HepG2 (cell line): Measurements from ENCODE around the gene MTMR4. TPM values are rescaled to one million over a fixed set of nuclear protein-coding genes. Genes with fewer than 3 reads are reported as not detected.
"Not testable (repeated sequence)": the region's sequence is repeated elsewhere in the genome, so short reads cannot be mapped to it uniquely, and the experiment has no call there.

ENCODE experiments used
- ATAC-seq: fragments of 200-7000 bp; cut with Tn5 transposase; 3 replicates; pipeline ENCODE4 v1.9.1; 2020; ENCODE audit warnings: mild to moderate bottlenecking, moderate library complexity
- BruUV-seq: library from RNA; stranded (reverse); fragments of 400-500 nt; replicated peaks from 2 replicates; lab custom pipeline; 2021; lab: Mats Ljungman, UMichigan
- CTCF ChIA-PET: fragments of 300-600 bp; formaldehyde crosslinking; extraction: SDS; loops from one replicate; lab custom pipeline; 2021; ENCODE audit warnings: low total read pairs, inconsistent platforms, low intra/inter-chr PET ratio; lab: Yijun Ruan, JAX
- POLR2A ChIA-PET: fragments of 350-600 bp; sonication (Branson Sonifier 250); formaldehyde crosslinking; loops from one replicate; lab custom pipeline; 2020; ENCODE audit warnings: antibody characterized with exemption, inconsistent platforms; lab: Yijun Ruan, JAX
- DNase-seq: peaks from one replicate; pipeline ENCODE4 v3.0.0-alpha.2; 2015; ENCODE audit warnings: low spot score
- FAIRE-seq: peaks from 3 replicates; lab custom pipeline; 2011; peaks lifted over from hg19 to GRCh38; lab: Jason Lieb, UNC
- H2AFZ ChIP-seq: one replicate; pipeline ENCODE4 v1.6.1; 2011; ENCODE audit warnings: low read length, inconsistent platforms
- H3K27ac ChIP-seq: fragments of 300-600 bp; 3 replicates; pipeline ENCODE4 v1.8.0; 2011; ENCODE audit warnings: mixed run types, mild to moderate bottlenecking, mixed read lengths, low read length, inconsistent platforms; ENCODE audit not compliant: insufficient read depth; ENCODE audit errors: extremely low read length
- H3K27me3 ChIP-seq, 2 experiments: fragments of 200-600 bp in 1 of 2; 2 replicates in 1 of 2; 3 replicates in 1 of 2; pipeline versions ENCODE4 v1.6.0 to v1.8.0; 2011; ENCODE audit warnings: low read length in 2 of 2, mild to moderate bottlenecking in 2 of 2, moderate library complexity in 2 of 2, inconsistent platforms in 1 of 2; ENCODE audit not compliant: insufficient read depth in 2 of 2, control insufficient read depth in 1 of 2
- H3K36me3 ChIP-seq, 2 experiments: fragments of 200-600 bp in 1 of 2; replicated peaks in 1 of 2; 2 replicates in 1 of 2; 3 replicates in 1 of 2; pipeline versions ENCODE4 v1.5.1 to v1.8.0; 2011; ENCODE audit warnings: low read length in 2 of 2, inconsistent platforms in 1 of 2; ENCODE audit not compliant: insufficient read depth in 2 of 2, control insufficient read depth in 1 of 2
- H3K4me1 ChIP-seq: 2 replicates; pipeline ENCODE4 v1.5.1; 2012; ENCODE audit warnings: low read length, inconsistent platforms; ENCODE audit not compliant: insufficient read depth
- H3K4me2 ChIP-seq: 2 replicates; pipeline ENCODE4 v1.6.0; 2011; ENCODE audit warnings: low read depth, low read length, inconsistent platforms
- H3K4me3 ChIP-seq, 3 experiments: fragments of 200-600 bp in 1 of 3; sonication (generic), shearing (Covaris generic) in 1 of 3; replicated peaks in 1 of 3; 2 replicates each; pipeline ENCODE4 v1.5.1; 2011 to 2016; ENCODE audit warnings: low read length in 3 of 3, inconsistent platforms in 2 of 3, low read depth in 2 of 3, mild to moderate bottlenecking in 2 of 3, control low read depth in 1 of 3, mixed read lengths in 1 of 3; ENCODE audit not compliant: insufficient read depth in 1 of 3
- H3K79me2 ChIP-seq: one replicate; pipeline ENCODE4 v1.6.1; 2011; ENCODE audit warnings: low read length, inconsistent platforms; ENCODE audit not compliant: insufficient read depth
- H3K9ac ChIP-seq: 2 replicates; pipeline ENCODE4 v1.6.0; 2011; ENCODE audit warnings: mild to moderate bottlenecking, low read depth, low read length, inconsistent platforms; ENCODE audit not compliant: insufficient read depth
- H3K9me3 ChIP-seq: 2 replicates; pipeline ENCODE4 v1.5.1; 2012; ENCODE audit warnings: mild to moderate bottlenecking, low read length
- H4K20me1 ChIP-seq: 2 replicates; pipeline ENCODE4 v1.6.0; 2011; ENCODE audit warnings: inconsistent platforms, mild to moderate bottlenecking, low read length, moderate library complexity; ENCODE audit not compliant: insufficient read depth
- GATAD2A ChIP-seq: IDR thresholded peaks from 2 replicates; pipeline ENCODE4 v1.6.1; 2016
- GTF3A ChIP-seq: sonication (generic); formaldehyde crosslinking; conservative IDR thresholded peaks from 2 replicates; pipeline ENCODE4 v1.4.0; 2020; ENCODE audit warnings: mild to moderate bottlenecking, missing genetic modification reagents
- HMGA1 ChIP-seq: sonication (generic); formaldehyde crosslinking; conservative IDR thresholded peaks from 2 replicates; pipeline ENCODE4 v1.4.0; 2020; ENCODE audit warnings: missing genetic modification reagents
- HNRNPLL ChIP-seq: fragments of 200-400 bp; formaldehyde crosslinking; IDR thresholded peaks from 2 replicates; pipeline ENCODE4 v1.6.1; 2017; ENCODE audit warnings: mild to moderate bottlenecking, low read depth, low read length; ENCODE audit not compliant: poor library complexity, severe bottlenecking
- KDM3A ChIP-seq: IDR thresholded peaks from 2 replicates; pipeline ENCODE4 v1.6.1; 2018; ENCODE audit warnings: low read depth, missing compliant biosample characterization
- KLF11 ChIP-seq: IDR thresholded peaks from 2 replicates; pipeline ENCODE4 v1.6.1; 2016; ENCODE audit warnings: missing compliant biosample characterization
- ZIK1 ChIP-seq: sonication (generic); formaldehyde crosslinking; IDR thresholded peaks from 2 replicates; pipeline ENCODE4 v1.5.0; 2020; ENCODE audit warnings: mild to moderate bottlenecking, low read depth, missing genetic modification reagents, borderline replicate concordance
- ZKSCAN8 ChIP-seq: IDR thresholded peaks from 2 replicates; pipeline ENCODE4 v1.6.1; 2016; ENCODE audit warnings: borderline replicate concordance, missing genetic modification reagents, missing compliant biosample characterization
- ZNF326 ChIP-seq: sonication (generic); formaldehyde crosslinking; IDR thresholded peaks from 2 replicates; pipeline ENCODE4 v1.4.0; 2020; ENCODE audit warnings: missing genetic modification reagents, borderline replicate concordance
- ZNF496 ChIP-seq: sonication (generic); formaldehyde crosslinking; IDR thresholded peaks from 2 replicates; pipeline ENCODE4 v1.8.1; 2023; ENCODE audit warnings: mild to moderate bottlenecking, moderate library complexity, missing genetic modification reagents; ENCODE audit not compliant: insufficient replicate concordance
- ZSCAN12 ChIP-seq: sonication (generic); formaldehyde crosslinking; IDR thresholded peaks from 2 replicates; pipeline ENCODE4 v1.9.0; 2021; ENCODE audit warnings: mild to moderate bottlenecking, missing genetic modification reagents
- WGBS: methylation state at CpG from one replicate; pipeline ENCODE4 v1.1.6; 2017; ENCODE audit warnings: low lambda C conversion rate; 5-methylcytosine and 5-hydroxymethylcytosine counted together
- in situ Hi-C: cut with HindIII; loops from 2 replicates; pipeline ENCODE4 v1.10.0; 2017; ENCODE audit warnings: low pct_unique_long_range_greater_than_20kb; ENCODE audit not compliant: extremely low pct_ligation_motif_present
- intact Hi-C: fragments of 100-400 bp; cut with micrococcal nuclease; formaldehyde crosslinking; loops from one replicate; pipeline ENCODE4 v1.10.0; 2022; ENCODE audit not compliant: unreplicated experiment
- polyA plus RNA-seq, 8 experiments: library from polyadenylated mRNA; depleted of rRNA in 3 of 8; stranded (reverse) in 7 of 8; unstranded in 1 of 8; fragments of >200 nt; fragmentation: Illumina TruSeq in 4 of 8; extraction: Trizol in 4 of 8; gene quantifications; 2 replicates each; pipeline versions ENCODE4 v1.2.1 to v1.2.3, GENCODE V29; 2011 to 2016; ENCODE audit warnings: low read depth in 4 of 8, missing spikeins in 1 of 8, mixed read lengths in 1 of 8; ENCODE audit not compliant: insufficient read depth in 1 of 8
- total RNA-seq, 5 experiments: library from RNA; depleted of rRNA; stranded (reverse); fragments of >200 nt; fragmentation: Illumina TruSeq; extraction: Trizol; gene quantifications; 2 replicates each; pipeline ENCODE4 v1.2.3, GENCODE V29; 2016; ENCODE audit warnings: low read depth in 1 of 5

The MTMR4 gene
- total and polyA plus RNA-seq, 2 of the 13 experiments (the other 11 are each of a cell fraction or from before 2014, with no cell fraction given): 62.5 to 65.1 TPM

DNA sequence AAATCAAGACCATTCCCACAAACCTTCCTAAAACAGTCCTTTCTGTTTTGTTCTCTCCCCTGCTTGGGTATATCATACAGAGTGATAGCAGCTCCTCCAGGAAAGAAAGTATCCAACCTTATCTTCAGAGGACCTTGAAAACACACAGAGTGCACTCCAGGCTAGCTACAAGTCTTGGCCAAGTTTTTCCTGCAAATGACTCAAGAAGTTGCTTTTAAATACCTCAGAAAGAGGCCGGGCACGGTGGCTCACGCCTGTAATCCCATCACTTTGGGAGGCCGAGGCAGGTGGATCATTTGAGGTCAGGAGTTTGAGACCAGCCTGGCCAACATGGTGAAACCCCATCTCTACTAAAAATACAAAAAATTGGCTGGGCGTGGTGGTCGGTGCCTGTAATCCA, 11.3 kb downstream of the MTMR4 start:
- H3K27ac ChIP-seq, H3K4me2 ChIP-seq, H2AFZ ChIP-seq, H4K20me1 ChIP-seq, H3K9me3 ChIP-seq, DNase-seq, H3K9ac ChIP-seq, H3K27me3 ChIP-seq, FAIRE-seq, BruUV-seq, intact Hi-C loops, CTCF ChIA-PET, H3K79me2 ChIP-seq, H3K4me3 ChIP-seq, ATAC-seq: not testable (repeated sequence)
- 94% methylated on average over 6 of the region's 6 CpGs for WGBS
- peaks cover 38 to 87% of the 10 kb centered on the region in 2 experiments for H3K36me3 ChIP-seq
- in situ Hi-C loops: loop anchor here (10.0 kb wide), 1 partner anchor 58 kb away; no protein-coding TSS in a partner anchor
- H3K4me1 ChIP-seq: peaks cover 24% of the 10 kb centered on the region
- POLR2A ChIA-PET: interaction anchor here (0.6 to 1.4 kb wide), 2 partner anchors 9 to 12 kb away, joined by 3 read pairs; partner anchors contain the start of gene MTMR4

DNA sequence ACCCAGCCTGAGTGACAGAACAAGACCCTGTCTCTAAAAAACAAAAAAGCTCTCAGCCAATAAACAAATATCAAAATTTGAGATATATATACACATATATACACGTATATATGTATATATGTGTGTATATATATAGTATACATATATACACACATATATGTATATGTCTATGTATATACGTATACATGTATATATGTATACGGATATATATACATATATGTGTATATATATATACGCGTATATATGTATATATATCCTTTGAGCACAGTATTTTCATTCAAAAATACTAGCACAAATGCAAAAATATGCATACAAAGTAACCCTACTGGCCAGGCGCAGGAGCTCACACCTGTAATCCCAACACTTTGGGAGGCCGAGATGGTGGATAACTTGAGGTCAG, 13.0 kb downstream of the MTMR4 start:
- 98% methylated on average over 7 of the region's 7 CpGs for WGBS
- H3K36me3 ChIP-seq: peaks cover 29 to 86% of the 10 kb centered on the region in 2 experiments
- in situ Hi-C loops: loop anchor here (10.0 kb wide), 1 partner anchor 57 kb away; no protein-coding TSS in a partner anchor

More for the DNA sequence above, 13.0 kb downstream of the MTMR4 start:
- TF ChIP-seq ZIK1 (CRISPR knock-in tag) (no peak), KDM3A (CRISPR knock-in tag) (no peak), ZNF496 (CRISPR knock-in tag) (no peak), HMGA1 (CRISPR knock-in tag) (no peak), GATAD2A (CRISPR knock-in tag) (no peak), ZKSCAN8 (CRISPR knock-in tag) (no peak), GTF3A (CRISPR knock-in tag) (no peak), ZNF326 (CRISPR knock-in tag) (no peak), ZSCAN12 (no peak), HNRNPLL (no peak), KLF11 (CRISPR knock-in tag) (no peak)
- TF ChIP-seq, all 625 proteins: peak for 0
- intact Hi-C loops: no loop called here
- Histone ChIP-seq H3K4me2 (no peak overlapping the region), H3K27me3 (no peaks in the 10 kb centered on the region), H3K79me2 (no peaks in the 10 kb centered on the region), H4K20me1 (no peaks in the 10 kb centered on the region), H3K9me3 (no peaks in the 10 kb centered on the region), H3K4me1 (peaks cover 12% of the 10 kb centered on the region; the same call in 1 of the 2 replicates), H3K4me3 (no peak overlapping the region), H3K27ac (no peak overlapping the region), H3K9ac (no peak overlapping the region), H2AFZ (no peak overlapping the region)
- ChIA-PET CTCF (no interaction called here), POLR2A (no interaction called here)
- no TSS peak for BruUV-seq
- no peak for FAIRE-seq
- no peak for ATAC-seq
- DNase-seq: no peak
